ENCODE measurements around the gene DGUOK.

GRCh38 chr2:74001781-74002504, 75.3 kb downstream of the DGUOK start:
- TF ChIP-seq CTCF (IDR thresholded peaks at IDR 0.05 in 4 of 5, conservative IDR thresholded peaks at IDR 0.05 in 1 of 5) (no peak), POLR2A (IDR thresholded peaks at IDR 0.05) (no peak)
